HFF-Myc (cell line): ENCODE results near the gene MICALL1.

Source experiments
- DNase-seq: peaks from one replicate; pipeline ENCODE4 v3.0.0-alpha.2; 2011; ENCODE audit warnings: low read depth; ENCODE audit errors: extremely low read depth
- H3K4me3 ChIP-seq: replicated peaks from 2 replicates; pipeline ENCODE4 v1.5.1; 2011; ENCODE audit warnings: low read depth, mild to moderate bottlenecking, control low read depth, low read length
- TF ChIP-seq, protein P1 (sequence below): IDR thresholded peaks from 2 replicates; pipeline ENCODE4 v1.5.1; 2012; ENCODE audit warnings: mild to moderate bottlenecking, low read depth, low read length, control low read depth; ENCODE audit errors: missing control alignments

The MICALL1 gene

DNA sequence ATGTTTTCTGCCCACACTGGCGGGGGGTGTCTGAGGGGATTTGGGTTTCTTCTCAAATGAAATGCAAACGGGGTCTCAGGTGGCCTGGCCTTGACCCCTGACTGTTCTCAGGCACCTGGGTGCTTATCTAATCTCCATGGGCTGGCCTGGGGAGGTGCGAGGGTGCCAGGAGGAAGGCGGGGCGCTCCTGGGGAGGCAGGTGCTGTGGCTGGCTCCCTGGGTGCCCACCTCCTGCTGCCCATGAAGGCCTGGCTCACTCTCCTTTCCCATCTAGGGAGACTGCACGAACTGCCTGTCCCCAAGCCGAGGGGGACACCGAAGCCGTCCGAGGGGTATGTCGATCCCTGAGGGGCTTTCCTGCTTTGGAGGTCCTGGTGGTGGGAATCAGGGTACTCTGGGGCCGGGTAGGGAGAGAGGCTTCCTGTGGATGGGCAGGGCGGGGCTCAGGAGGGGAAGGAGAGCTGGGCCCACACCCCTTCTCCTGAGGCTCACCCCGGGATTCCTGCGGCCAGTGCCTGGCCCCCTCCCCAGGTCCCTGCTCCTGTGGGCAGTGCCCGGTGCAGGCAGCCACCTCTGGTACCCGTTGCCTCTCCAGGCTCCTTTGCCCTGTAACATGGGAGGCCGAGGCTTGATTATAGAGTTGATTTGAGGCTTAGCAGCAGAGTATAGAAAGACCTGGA lies 18.4 kb downstream of the MICALL1 start:
- H3K4me3 ChIP-seq = no peak overlapping the region
- DNase-seq = no peak
- TF ChIP-seq, protein P1, sequence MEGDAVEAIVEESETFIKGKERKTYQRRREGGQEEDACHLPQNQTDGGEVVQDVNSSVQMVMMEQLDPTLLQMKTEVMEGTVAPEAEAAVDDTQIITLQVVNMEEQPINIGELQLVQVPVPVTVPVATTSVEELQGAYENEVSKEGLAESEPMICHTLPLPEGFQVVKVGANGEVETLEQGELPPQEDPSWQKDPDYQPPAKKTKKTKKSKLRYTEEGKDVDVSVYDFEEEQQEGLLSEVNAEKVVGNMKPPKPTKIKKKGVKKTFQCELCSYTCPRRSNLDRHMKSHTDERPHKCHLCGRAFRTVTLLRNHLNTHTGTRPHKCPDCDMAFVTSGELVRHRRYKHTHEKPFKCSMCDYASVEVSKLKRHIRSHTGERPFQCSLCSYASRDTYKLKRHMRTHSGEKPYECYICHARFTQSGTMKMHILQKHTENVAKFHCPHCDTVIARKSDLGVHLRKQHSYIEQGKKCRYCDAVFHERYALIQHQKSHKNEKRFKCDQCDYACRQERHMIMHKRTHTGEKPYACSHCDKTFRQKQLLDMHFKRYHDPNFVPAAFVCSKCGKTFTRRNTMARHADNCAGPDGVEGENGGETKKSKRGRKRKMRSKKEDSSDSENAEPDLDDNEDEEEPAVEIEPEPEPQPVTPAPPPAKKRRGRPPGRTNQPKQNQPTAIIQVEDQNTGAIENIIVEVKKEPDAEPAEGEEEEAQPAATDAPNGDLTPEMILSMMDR = no peak

DNA sequence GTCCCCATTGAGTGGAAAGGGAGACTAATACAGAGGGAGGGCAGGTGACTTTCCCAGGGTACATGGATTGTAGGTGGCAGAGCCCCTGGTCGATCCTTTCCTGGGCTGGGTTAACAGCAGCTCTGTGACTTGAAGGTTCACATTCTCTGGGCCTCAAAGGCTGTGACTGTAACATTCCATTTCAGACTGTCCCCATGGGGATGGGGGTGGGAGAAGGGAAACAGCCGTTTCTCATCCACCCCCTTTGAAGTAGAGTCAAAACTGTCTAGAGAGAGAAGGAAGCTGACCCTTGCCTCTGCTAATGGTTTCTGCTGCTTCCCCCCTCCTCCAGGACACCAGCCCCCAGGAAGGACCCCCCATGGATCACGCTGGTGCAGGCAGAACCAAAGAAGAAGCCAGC lies 19.2 kb downstream of the MICALL1 start:
- no peak overlapping the region for H3K4me3 ChIP-seq
- no peak for DNase-seq
- TF ChIP-seq, protein P1 = no peak

DNA sequence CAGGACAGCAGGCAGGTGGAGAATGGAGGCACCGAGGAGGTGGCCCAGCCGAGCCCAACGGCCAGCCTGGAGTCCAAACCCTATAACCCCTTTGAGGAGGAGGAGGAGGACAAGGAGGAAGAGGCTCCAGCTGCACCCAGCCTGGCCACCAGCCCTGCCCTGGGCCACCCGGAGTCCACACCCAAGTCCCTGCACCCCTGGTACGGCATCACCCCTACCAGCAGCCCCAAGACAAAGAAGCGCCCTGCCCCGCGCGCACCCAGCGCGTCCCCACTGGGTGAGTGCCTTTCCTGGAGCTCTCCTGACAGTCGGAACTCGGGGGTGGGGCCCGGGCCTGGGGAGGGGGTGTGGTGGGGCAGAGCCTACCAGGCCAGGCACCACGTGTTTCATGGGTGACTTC lies 19.7 kb downstream of the MICALL1 start:
- DNase-seq = no peak
- TF ChIP-seq, protein P1 = no peak
- no peak overlapping the region for H3K4me3 ChIP-seq

DNA sequence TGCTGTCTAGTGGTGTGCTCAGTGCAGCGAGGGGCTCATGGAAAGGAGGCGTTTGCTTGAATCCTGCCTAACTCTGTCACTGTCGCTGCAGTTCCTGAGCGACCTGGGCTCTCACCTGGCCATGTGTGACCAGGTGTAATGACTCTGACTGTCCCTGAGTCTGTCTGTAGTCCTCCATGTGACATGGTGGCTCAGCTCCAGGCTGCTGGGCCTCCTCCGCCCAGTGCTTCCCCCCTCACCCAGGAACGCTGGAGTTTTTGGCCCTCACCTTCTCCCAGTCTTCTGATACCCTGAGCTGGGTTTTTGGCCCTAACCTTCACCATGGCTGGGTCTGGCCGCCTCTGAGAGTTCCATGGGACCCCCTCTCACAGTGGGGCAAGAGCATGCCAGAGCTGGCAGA lies 20.3 kb downstream of the MICALL1 start:
- no peak for DNase-seq
- H3K4me3 ChIP-seq = no peak overlapping the region
- TF ChIP-seq, protein P1 = no peak

DNA sequence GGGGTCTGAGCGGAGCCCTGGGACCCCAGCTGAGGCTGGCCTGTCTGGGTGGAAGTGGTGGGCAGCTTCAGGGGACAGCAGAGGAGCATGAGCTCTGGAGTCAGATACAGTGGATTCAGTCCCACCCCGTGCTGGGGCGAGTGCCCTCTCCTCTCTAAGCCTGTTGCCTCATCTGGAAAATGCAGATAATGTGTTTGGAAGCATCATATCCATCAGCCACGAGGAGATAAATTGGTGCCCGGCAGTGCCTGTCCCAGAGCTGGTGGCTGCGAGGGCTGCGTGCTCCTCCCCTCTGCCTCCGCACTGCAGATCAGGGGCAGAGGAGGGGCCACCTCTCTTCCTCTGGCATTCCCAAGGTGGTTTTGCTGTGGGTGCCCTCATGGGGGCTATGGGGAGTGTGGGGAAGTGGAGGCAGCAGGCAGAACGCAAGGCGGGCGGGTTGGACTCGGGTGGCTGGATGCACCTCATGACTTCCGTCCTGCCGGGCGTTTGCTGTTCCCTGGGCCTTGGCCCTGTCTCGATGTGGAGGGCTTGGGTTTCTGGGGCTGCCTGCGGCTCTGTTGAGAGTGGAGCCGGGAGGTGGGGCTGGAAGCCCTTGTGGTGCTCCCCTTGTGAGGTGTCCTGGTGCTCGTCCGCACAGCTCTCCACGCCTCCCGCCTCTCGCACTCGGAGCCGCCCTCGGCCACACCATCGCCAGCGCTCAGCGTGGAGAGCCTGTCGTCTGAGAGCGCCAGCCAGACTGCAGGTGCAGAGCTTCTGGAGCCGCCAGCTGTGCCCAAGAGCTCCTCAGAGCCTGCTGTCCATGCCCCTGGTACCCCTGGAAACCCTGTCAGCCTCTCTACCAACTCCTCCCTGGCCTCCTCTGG lies 20.9 kb downstream of the MICALL1 start:
- DNase-seq = no peak
- no peak overlapping the region for H3K4me3 ChIP-seq
- TF ChIP-seq, protein P1 = no peak

DNA sequence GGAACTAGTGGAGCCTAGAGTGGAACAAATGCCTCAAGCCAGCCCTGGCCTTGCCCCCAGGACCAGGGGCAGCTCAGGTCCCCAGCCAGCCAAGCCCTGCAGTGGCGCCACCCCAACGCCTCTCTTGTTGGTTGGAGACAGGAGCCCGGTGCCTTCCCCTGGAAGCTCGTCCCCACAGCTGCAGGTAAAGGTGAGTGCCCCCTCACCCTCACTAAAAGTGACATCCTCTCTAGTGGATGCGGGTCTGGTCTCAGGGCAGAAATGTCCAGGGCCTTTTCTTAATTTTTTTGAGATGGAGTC lies 21.5 kb downstream of the MICALL1 start:
- no peak for DNase-seq
- H3K4me3 ChIP-seq = no peak overlapping the region
- TF ChIP-seq, protein P1 = no peak
